Endothelial cell of umbilical vein (primary cell): ENCODE data around the gene BICRA.

ENCODE experiments used
- POLR2AphosphoS5 ChIP-seq: IDR thresholded peaks from 2 replicates; pipeline ENCODE4 v1.6.1; 2012; ENCODE audit warnings: low read depth, mild to moderate bottlenecking, control low read depth, low read length, moderate library complexity; ENCODE audit not compliant: insufficient read depth
- TF ChIP-seq, protein P1 (sequence below), 2 donors: IDR thresholded peaks; 1 replicate in 1 of 2; 2 replicates in 1 of 2; pipeline ENCODE4 v1.5.1; 2011; ENCODE audit warnings: low read length in 2 of 2, mild to moderate bottlenecking in 2 of 2, moderate library complexity in 2 of 2, control low read depth in 1 of 2, inconsistent platforms in 1 of 2, low read depth in 1 of 2; ENCODE audit not compliant: insufficient read depth in 1 of 2; ENCODE audit errors: extremely low read depth in 1 of 2

GRCh38 chr19:47681388-47681787 lies 72.5 kb downstream of the BICRA start:
- TF ChIP-seq, protein P1, sequence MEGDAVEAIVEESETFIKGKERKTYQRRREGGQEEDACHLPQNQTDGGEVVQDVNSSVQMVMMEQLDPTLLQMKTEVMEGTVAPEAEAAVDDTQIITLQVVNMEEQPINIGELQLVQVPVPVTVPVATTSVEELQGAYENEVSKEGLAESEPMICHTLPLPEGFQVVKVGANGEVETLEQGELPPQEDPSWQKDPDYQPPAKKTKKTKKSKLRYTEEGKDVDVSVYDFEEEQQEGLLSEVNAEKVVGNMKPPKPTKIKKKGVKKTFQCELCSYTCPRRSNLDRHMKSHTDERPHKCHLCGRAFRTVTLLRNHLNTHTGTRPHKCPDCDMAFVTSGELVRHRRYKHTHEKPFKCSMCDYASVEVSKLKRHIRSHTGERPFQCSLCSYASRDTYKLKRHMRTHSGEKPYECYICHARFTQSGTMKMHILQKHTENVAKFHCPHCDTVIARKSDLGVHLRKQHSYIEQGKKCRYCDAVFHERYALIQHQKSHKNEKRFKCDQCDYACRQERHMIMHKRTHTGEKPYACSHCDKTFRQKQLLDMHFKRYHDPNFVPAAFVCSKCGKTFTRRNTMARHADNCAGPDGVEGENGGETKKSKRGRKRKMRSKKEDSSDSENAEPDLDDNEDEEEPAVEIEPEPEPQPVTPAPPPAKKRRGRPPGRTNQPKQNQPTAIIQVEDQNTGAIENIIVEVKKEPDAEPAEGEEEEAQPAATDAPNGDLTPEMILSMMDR (IDR thresholded peaks at IDR 0.05; ENCODE audit: extremely low read depth in 1 of 2, insufficient read depth in 1 of 2, low read depth in 1 of 2, low read length in 2 of 2), result no peak
- no peak for TF ChIP-seq POLR2AphosphoS5
